PFSK-1 (cell line): ENCODE results near the gene ZFAND3.

Source experiments
- FOXP2 ChIP-seq: optimal IDR thresholded peaks from 2 replicates; pipeline ENCODE3; 2011; ENCODE audit warnings: borderline replicate concordance, control low read depth, inconsistent platforms; ENCODE audit not compliant: insufficient read depth; ENCODE audit errors: extremely low read length, extremely low read depth
- POLR2AphosphoS5 ChIP-seq: IDR thresholded peaks from 2 replicates; pipeline ENCODE4 v1.6.1; 2012; ENCODE audit warnings: low read depth, mild to moderate bottlenecking, control low read depth, low read length, moderate library complexity
- REST ChIP-seq, 2 experiments: IDR thresholded peaks; 2 replicates each; pipeline versions ENCODE4 v1.6.1 to v1.8.0; 2011 to 2012; ENCODE audit warnings: low read depth in 2 of 2, low read length in 2 of 2, control low read depth in 1 of 2, inconsistent platforms in 1 of 2, mild to moderate bottlenecking in 1 of 2, moderate library complexity in 1 of 2; ENCODE audit not compliant: insufficient read depth in 1 of 2
- SIN3A ChIP-seq: IDR thresholded peaks from 2 replicates; pipeline ENCODE4 v1.6.1; 2012; ENCODE audit warnings: mild to moderate bottlenecking, low read length, moderate library complexity, borderline replicate concordance; ENCODE audit not compliant: insufficient read depth
- TAF1 ChIP-seq: IDR thresholded peaks from 2 replicates; pipeline ENCODE4 v1.6.1; 2012; ENCODE audit warnings: low read length, control low read depth, borderline replicate concordance; ENCODE audit not compliant: insufficient read depth

Gene ZFAND3

DNA sequence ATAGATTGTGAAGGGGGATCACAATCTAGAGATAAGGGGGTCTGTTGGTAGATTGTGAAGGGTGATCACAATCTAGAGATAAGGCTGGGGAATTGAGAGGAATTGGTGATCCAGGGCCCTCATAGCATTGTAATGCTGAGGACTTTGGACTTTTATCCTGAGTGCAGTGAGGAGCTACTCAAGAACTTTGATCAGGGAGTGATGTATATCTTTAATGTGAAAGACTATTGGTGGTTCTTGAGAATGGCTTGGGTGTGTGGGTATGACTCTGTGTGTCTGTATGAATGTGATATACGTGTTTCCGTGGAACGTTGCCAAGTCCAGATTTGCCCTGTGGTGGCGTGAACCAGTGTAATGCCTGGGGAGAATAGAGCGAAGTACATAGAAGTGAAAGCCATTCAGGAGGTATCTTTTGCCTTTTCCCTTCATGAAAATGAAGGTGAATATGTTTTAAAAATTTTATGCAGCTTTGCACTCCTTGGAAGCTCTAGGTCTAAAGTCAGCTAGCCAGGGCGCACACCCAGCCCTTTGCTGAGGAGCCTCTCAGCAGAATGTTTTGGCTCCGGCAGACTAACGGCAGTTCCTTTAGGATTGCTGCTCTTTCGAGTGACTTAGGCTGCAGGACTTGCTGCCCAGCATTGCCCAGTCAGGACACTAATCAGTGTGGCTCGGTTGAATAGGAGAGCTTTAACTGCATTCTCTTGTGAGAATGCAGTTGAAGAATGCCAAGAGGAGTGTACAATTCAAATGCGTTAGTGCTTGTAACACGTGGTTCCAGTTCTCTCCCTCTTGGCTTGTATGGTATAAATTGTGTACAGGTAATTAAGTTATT is 3.5 kb downstream of the ZFAND3 start:
- TF ChIP-seq SIN3A = no peak
- TF ChIP-seq TAF1 = no peak
- no peak for TF ChIP-seq POLR2AphosphoS5
- no peak for TF ChIP-seq REST (IDR thresholded peaks at IDR 0.05; ENCODE audit: insufficient read depth in 1 of 2, low read depth in 2 of 2, low read length in 2 of 2)
- no peak for TF ChIP-seq FOXP2

GRCh38 chr6:37824170-37824569 is 4.6 kb downstream of the ZFAND3 start:
- TF ChIP-seq POLR2AphosphoS5 = no peak
- no peak for TF ChIP-seq TAF1
- TF ChIP-seq FOXP2 = no peak
- no peak for TF ChIP-seq SIN3A
- no peak for TF ChIP-seq REST (IDR thresholded peaks at IDR 0.05; ENCODE audit: insufficient read depth in 1 of 2, low read depth in 2 of 2, low read length in 2 of 2)

DNA sequence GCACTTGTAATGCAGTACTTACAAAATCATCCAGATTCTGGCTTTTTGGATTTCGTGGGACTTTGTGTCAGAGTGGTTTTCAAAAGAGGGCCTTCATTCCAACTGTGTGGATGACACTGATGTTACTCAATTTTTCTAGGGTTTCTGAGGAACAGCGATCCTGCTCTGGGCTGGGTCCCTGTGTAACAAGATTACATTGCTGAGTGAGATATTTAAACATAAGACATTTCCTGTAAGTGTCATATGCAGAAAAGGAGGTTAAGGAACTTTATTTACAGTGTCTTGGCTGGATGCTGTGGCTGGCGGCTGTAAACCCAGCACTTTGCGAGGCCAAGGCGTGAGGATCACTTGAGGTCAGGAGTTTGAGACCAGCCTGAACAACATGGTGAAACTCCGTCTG is 6.7 kb downstream of the ZFAND3 start:
- TF ChIP-seq REST (IDR thresholded peaks at IDR 0.05; ENCODE audit: insufficient read depth in 1 of 2, low read depth in 2 of 2, low read length in 2 of 2) (no peak), SIN3A (no peak), POLR2AphosphoS5 (no peak), TAF1 (no peak), FOXP2 (no peak)

- TF ChIP-seq FOXP2 = no peak
- TF ChIP-seq TAF1 = no peak
- no peak for TF ChIP-seq SIN3A
- no peak for TF ChIP-seq POLR2AphosphoS5
- TF ChIP-seq REST (IDR thresholded peaks at IDR 0.05; ENCODE audit: insufficient read depth in 1 of 2, low read depth in 2 of 2, low read length in 2 of 2) = no peak
These were observed 7.5 kb downstream of the ZFAND3 start for GRCh38 chr6:37826993-37827392.
